ENCODE data around the gene PRR7. TPM values are rescaled to one million over a fixed set of nuclear protein-coding genes. Genes with fewer than 3 reads are reported as not detected.

Gene PRR7
- total and polyA plus RNA-seq, 2 of the 4 experiments (the other 2 are of a cell fraction), result 1.1 to 10.1 TPM

GRCh38 chr5:177496070-177496726 is 49.6 kb downstream of the PRR7 start:
- BruUV-seq (replicated peaks), result no TSS peak
- H4K20me1 ChIP-seq (ENCODE audit: insufficient read depth, low read length), result peaks cover 58% of the 10 kb centered on the region
- peak overlapping the region; percentile 100 for H3K4ac ChIP-seq (ENCODE audit: low read depth, low read length)
- peak; percentile 30; the same call in 1 of the 2 replicates for TF ChIP-seq RAD21 (IDR thresholded peaks at IDR 0.05; ENCODE audit: low read length)
- no peak for TF ChIP-seq NFE2L2 (IDR thresholded peaks at IDR 0.05; ENCODE audit: low read depth, low read length)
- TF ChIP-seq MAZ (IDR thresholded peaks at IDR 0.05; ENCODE audit: borderline replicate concordance, low read depth, low read length), result peak; percentile 24; the same call in 1 of the 2 replicates
- peak; percentile 22; the same call in 1 of the 2 replicates for TF ChIP-seq CHD1 (IDR thresholded peaks at IDR 0.05; ENCODE audit: low read depth, low read length)
- no peak for TF ChIP-seq MAFK (IDR thresholded peaks at IDR 0.05; ENCODE audit: low read depth, low read length)
- 0 out of 2 replicates have a peak, but pooled peaks have one; percentile 3 for TF ChIP-seq SMC3 (IDR thresholded peaks at IDR 0.05; ENCODE audit: low read depth, low read length)
- TF ChIP-seq USF2 (IDR thresholded peaks at IDR 0.05; ENCODE audit: low read depth, low read length), result no peak
- TF ChIP-seq BHLHE40 (IDR thresholded peaks at IDR 0.05; ENCODE audit: low read depth, low read length), result peak; percentile 46; the same call in 1 of the 2 replicates
- TF ChIP-seq POLR2A (IDR thresholded peaks at IDR 0.05; ENCODE audit: low read depth, low read length), result no peak
- peak; percentile 36; the same call in 1 of the 2 replicates for TF ChIP-seq CTCF (conservative IDR thresholded peaks at IDR 0.05; ENCODE audit: low read depth, low read length)
- TF ChIP-seq MXI1 (IDR thresholded peaks at IDR 0.05; ENCODE audit: borderline replicate concordance, low read depth, low read length), result 0 out of 2 replicates have a peak, but pooled peaks have one; percentile 3
- no peak for TF ChIP-seq RFX5 (IDR thresholded peaks at IDR 0.05; ENCODE audit: low read depth, low read length)
- peak overlapping the region; percentile 95 for H4K5ac ChIP-seq (ENCODE audit: low read depth, low read length)
- dilution Hi-C loops (cut with HindIII; ENCODE audit: low sequenced_read_pairs, unreplicated experiment), result no loop called here
- peaks cover 23 to 59% of the 10 kb centered on the region in 2 experiments for H3K79me1 ChIP-seq (ENCODE audit: low read depth in 1 of 2, low read length in 2 of 2)
- H2BK15ac ChIP-seq (ENCODE audit: low read depth, low read length), result peak overlapping the region; percentile 68; the same call in 1 of the 3 replicates
- peaks cover 41% of the 10 kb centered on the region for H3K36me3 ChIP-seq (ENCODE audit: control insufficient read depth, insufficient read depth, low read length)
- peak overlapping the region; percentile 100 for H2BK5ac ChIP-seq (ENCODE audit: low read depth, low read length, poor library complexity, severe bottlenecking)
- peak overlapping the region; percentile 82 for H3K4me2 ChIP-seq (ENCODE audit: low read depth, low read length)
- peak overlapping the region; percentile 91 for H3K4me3 ChIP-seq (ENCODE audit: insufficient read depth, low read depth, low read length)
- peak overlapping the region; percentile 94 for H3K18ac ChIP-seq (ENCODE audit: low read depth, low read length)
- H3K27me3 ChIP-seq (ENCODE audit: control insufficient read depth, insufficient read depth, low read length), result no peaks in the 10 kb centered on the region
- H2BK20ac ChIP-seq (ENCODE audit: low read depth, low read length), result peak overlapping the region; percentile 41
- H3K23ac ChIP-seq (ENCODE audit: low read depth, low read length), result peak overlapping the region; percentile 98
- no peak for ATAC-seq (ENCODE audit: low read depth)
- H2AFZ ChIP-seq (replicated peaks; ENCODE audit: low read length, poor library complexity), result peak overlapping the region; percentile 82
- ChIA-PET POLR2A (ENCODE audit: unreplicated experiment) (interaction anchor here (0.7 to 2.1 kb wide), 4 partner anchors 9 to 70 kb away, joined by 3 to 11 read pairs (median 4); partner anchors contain the start of gene GRK6), CTCF (interaction anchor here (1.6 kb wide), 1 partner anchor 39 kb away, joined by 6 read pairs; no protein-coding TSS in a partner anchor)
- H2AK5ac ChIP-seq (ENCODE audit: low read depth, low read length), result peak overlapping the region; percentile 100
- H3K9ac ChIP-seq (ENCODE audit: low read depth, low read length), result peak overlapping the region; percentile 100
- no peaks in the 10 kb centered on the region for H3K9me3 ChIP-seq (ENCODE audit: control insufficient read depth, insufficient read depth, low read length)
- H4K8ac ChIP-seq (ENCODE audit: low read depth in 2 of 2, low read length in 2 of 2), result peak overlapping the region; percentile 96 to 97
- H3K56ac ChIP-seq (ENCODE audit: extremely low read depth, insufficient read depth, low read length), result peak overlapping the region; percentile 90
- H3K14ac ChIP-seq (replicated peaks; ENCODE audit: low read depth, low read length), result peak overlapping the region; percentile 99
- peak overlapping the region; percentile 99 for H4K91ac ChIP-seq (ENCODE audit: insufficient read depth, low read depth, low read length)
- 0% methylated on average over 1 of the region's 12 CpGs; no CpG with 5 or more reads in 1 of the 2 experiments for WGBS, 2 experiments (ENCODE audit: extremely low coverage in 2 of 2, insufficient read length in 1 of 2)
- peak overlapping the region; percentile 100 for H2AK9ac ChIP-seq (replicated peaks; ENCODE audit: low read depth, low read length, poor library complexity)
- H3K27ac ChIP-seq (ENCODE audit: insufficient read depth, low read length), result peak overlapping the region; percentile 100
- DNase-seq, result peak; percentile 66
- in situ Hi-C loops (cut with MboI; ENCODE audit: low sequenced_read_pairs), result no loop called here
- intact Hi-C loops (cut with micrococcal nuclease), result loop anchor here (2.0 kb wide), 1 partner anchor 23 kb away; the partner anchor contains the start of gene DBN1
- H2BK120ac ChIP-seq (ENCODE audit: low read depth, low read length), result peak overlapping the region; percentile 93
- peaks cover 40% of the 10 kb centered on the region for H3K4me1 ChIP-seq (ENCODE audit: control insufficient read depth, insufficient read depth, low read length)
- peaks cover 9% of the 10 kb centered on the region for H3K9me1 ChIP-seq (ENCODE audit: insufficient read depth, low read length)

Data from IMR-90 (cell line).